ENCODE results near the gene ZFAND6.

- TF ChIP-seq CTCF (IDR thresholded peaks at IDR 0.05) (no peak), POLR2AphosphoS5 (IDR thresholded peaks at IDR 0.05) (no peak), POLR2A (IDR thresholded peaks at IDR 0.05) (no peak)
These were observed 36.5 kb downstream of the ZFAND6 start for GRCh38 chr15:80095969-80096368.

All from prostate gland (tissue), 2 donors.